AG20443 (cell line): Measurements from ENCODE around the gene MFAP4.
A peak's percentile ranks its signal among the peaks of the same experiment; 100 is the strongest.
"Not testable (repeated sequence)": the region's sequence is repeated elsewhere in the genome, so short reads cannot be mapped to it uniquely, and the experiment has no call there.

ENCODE experiments used
- DNase-seq: peaks from one replicate; pipeline ENCODE4 v3.0.0; 2012; ENCODE audit warnings: low spot score, mixed read lengths

The MFAP4 gene

GRCh38 chr17:19370493-19370960, 16.5 kb downstream of the MFAP4 start:
- no peak for DNase-seq

- DNase-seq, result no peak
Measured at GRCh38 chr17:19369846-19370492, 17.0 kb downstream of the MFAP4 start.

- no peak for DNase-seq
Measured at GRCh38 chr17:19369107-19369778, 17.7 kb downstream of the MFAP4 start.

GRCh38 chr17:19368229-19368628, 18.8 kb downstream of the MFAP4 start:
- DNase-seq, result no peak

- DNase-seq, result no peak
Measured at GRCh38 chr17:19366637-19366972, 20.4 kb downstream of the MFAP4 start.

- DNase-seq, result no peak
Measured at GRCh38 chr17:19365833-19366636, 21.0 kb downstream of the MFAP4 start.

GRCh38 chr17:19365499-19365817, 21.5 kb downstream of the MFAP4 start:
- no peak for DNase-seq

- no peak for DNase-seq
Measured at GRCh38 chr17:19364699-19365498, 22.1 kb downstream of the MFAP4 start.

GRCh38 chr17:19363460-19364035, 23.4 kb downstream of the MFAP4 start:
- DNase-seq, result no peak

GRCh38 chr17:19363114-19363438, 23.9 kb downstream of the MFAP4 start:
- DNase-seq, result no peak

- peak; percentile 98 for DNase-seq
Measured at GRCh38 chr17:19362277-19363113, 24.5 kb downstream of the MFAP4 start, which contains the start of gene B9D1. TSS of gene B9D1 (minus strand) at chr17:19362723. CDS start at chr17:19362569, 154 bp downstream.

- DNase-seq, result no peak
Measured at GRCh38 chr17:19361944-19362276, 25.1 kb downstream of the MFAP4 start.

GRCh38 chr17:19361326-19361725, 25.7 kb downstream of the MFAP4 start:
- no peak for DNase-seq

- no peak for DNase-seq
Measured at GRCh38 chr17:19360772-19361171, 26.2 kb downstream of the MFAP4 start.

GRCh38 chr17:19359856-19360255, 27.1 kb downstream of the MFAP4 start:
- DNase-seq, result no peak

- no peak for DNase-seq
Measured at GRCh38 chr17:19359151-19359550, 27.8 kb downstream of the MFAP4 start.

- no peak for DNase-seq
Measured at GRCh38 chr17:19357761-19358160, 29.2 kb downstream of the MFAP4 start.

GRCh38 chr17:19357351-19357750, 29.6 kb downstream of the MFAP4 start:
- DNase-seq, result no peak

- DNase-seq, result no peak
Measured at GRCh38 chr17:19354748-19355147, 32.2 kb downstream of the MFAP4 start.

- DNase-seq, result not testable (repeated sequence)
Measured at GRCh38 chr17:19353401-19353800, 33.6 kb downstream of the MFAP4 start.

GRCh38 chr17:19348806-19349205, 38.2 kb downstream of the MFAP4 start:
- DNase-seq, result no peak
